NCI-H1694 treated with DMSO at 0.1 percent for 48 hours (cell line): ENCODE results near the gene MAP3K6.

ENCODE experiments used
- DNase-seq: peaks from one replicate; lab custom pipeline; 2025; lab: John Stamatoyannopoulos, UW

The MAP3K6 gene

DNA sequence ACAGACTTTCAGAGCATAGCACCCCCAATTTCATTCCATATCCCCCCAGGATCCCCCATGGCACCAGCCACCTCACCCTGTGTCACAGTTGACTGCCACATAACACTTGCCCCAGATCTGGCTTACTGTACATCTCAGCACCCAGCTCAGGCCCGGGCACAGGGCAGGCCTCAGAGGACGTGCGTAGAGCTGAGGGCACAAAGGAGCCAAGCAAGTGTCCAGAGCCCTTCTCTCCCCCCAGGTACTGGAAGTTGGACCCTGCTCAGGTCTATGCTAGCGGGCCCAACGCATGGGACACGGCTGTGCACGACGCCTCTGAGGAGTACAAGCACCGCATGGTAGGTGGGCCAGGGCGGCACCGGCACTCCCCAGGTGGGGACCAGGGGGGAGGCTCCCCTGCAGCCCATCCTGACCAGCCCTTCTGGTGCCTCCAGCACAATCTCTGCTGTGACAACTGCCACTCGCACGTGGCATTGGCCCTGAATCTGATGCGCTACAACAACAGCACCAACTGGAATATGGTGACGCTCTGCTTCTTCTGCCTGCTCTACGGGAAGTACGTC lies 33.0 kb downstream of the MAP3K6 start:
- no peak for DNase-seq

DNA sequence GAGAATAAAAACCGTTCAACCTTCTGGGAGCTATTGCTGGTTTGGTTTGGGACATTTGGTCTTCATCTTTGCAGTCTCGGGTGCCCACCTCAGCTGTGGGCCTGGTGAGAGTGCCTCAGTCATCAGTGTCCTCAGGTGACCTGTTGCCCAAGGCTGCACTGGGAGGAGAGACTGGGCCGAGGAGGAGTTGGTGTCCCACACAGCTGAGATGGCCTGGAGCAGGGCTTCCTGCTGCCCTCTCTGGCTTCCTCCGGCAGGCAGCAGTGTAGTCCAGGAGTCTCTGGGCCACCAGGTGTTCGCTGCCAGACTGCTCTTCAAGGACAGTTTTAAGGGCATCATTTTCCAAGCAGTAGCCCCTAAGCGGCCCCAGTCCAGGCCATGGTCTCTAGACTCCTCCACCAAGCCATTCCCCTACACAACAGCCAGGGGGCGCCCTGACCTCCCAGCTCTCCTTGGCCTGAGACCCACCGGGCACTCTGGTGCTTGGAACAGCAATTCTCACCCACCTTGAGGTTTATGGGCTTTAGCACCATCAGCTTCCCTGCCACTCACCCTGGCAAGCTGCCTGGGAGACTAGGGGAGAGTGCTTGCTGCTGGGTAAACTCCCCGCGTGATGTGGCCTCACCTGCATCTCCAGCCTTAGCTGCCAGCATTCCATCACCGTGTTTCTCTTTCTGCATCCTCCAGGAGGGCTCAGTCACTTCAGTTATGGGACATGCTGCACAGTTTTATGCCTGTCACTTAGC lies 34.1 kb downstream of the MAP3K6 start:
- no peak for DNase-seq

DNA sequence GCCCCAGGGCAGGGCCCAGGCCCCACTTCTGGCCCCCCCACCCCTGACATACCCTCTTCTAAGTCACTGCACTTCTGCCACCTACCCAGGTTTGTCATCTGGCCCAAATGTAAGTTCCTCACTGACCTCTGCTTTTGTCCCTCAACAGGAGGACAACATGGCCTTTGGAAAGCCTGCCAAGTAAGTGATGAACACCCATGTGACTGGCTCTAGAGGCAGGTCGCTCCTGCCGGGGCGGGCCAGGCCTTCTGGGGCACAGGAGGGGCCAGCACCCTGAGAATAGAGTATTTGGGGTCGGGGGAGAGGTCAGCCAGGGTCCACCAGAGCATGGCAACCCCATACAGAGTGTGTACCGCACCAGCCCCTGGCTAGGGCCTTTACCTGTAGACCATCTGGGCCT lies 34.8 kb downstream of the MAP3K6 start:
- no peak for DNase-seq

DNA sequence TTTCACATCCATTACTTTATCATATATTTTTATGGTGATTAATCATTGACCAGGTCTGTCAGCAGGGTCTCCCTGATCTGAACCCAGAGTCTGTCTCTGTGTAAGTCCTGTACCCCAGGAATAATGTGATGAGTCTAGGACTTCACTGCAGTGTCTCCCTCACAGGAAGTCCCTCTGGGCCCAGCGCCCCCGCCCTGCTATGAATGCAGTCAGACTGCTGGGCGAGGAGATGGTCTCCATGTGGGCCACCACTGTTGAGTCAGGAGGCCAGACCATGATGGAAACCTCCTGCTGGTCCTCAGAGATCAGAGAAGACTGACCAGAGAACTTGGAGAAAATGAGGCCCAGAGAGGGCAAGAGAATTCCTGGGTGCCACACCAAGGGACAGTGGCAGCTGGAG lies 35.3 kb downstream of the MAP3K6 start:
- no peak for DNase-seq

DNA sequence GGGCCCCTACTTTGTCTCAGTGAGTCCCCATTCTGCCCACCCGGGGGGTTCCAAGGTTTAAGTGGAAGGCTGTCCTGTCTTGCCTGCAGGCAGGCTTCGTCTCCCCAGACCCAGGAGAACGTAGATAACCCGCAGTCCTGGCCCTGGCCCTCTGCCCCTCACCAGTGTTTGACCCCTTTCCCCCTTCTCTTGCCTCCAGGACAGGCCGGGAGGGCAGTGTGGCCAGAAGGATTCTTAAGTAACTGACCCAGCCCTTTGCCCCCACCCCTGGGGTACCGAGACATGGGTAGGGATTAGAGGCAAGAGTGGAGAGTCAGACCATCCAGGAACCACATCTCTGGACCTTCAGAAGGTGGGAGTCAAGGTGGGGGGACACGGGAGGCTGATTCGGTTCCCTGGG lies 36.0 kb downstream of the MAP3K6 start:
- no peak for DNase-seq

DNA sequence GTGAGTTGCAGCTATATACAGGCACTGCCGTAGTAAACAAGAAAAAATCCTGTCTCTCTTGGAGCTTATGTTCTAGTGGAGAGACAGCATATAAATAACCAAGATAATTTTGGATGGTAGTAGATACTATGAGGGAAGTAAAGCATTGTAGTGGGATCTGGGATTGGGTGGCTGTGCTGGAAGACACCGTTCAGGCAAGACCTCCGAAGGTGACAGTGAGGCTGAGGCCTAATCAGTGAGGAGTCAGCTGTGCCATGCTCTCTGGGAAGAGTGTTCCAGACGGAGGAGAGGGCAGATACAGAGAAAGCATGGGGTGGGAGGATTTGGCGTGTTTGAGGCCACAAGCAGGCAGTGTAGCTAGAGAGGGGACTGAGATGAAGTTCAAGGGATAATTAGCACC lies 38.8 kb downstream of the MAP3K6 start:
- DNase-seq = no peak

DNA sequence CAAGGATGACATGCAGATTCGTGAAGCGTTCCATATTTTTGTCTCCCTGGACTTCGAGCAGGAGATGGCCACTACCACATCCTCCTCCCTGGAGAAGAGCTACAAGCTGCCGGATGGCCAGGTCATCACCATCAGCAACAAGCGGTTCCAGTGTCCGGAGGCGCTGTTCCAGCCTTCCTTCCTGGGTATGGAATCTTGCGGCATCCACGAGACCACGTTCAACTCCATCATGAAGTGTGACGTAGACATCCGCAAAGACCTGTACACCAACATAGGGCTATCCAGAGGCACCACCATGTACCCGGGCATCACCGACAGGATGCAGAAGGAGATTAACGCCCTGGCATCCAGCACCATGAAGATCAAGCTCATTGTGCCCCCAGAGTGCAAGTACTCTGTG lies 41.5 kb downstream of the MAP3K6 start:
- no peak for DNase-seq

DNA sequence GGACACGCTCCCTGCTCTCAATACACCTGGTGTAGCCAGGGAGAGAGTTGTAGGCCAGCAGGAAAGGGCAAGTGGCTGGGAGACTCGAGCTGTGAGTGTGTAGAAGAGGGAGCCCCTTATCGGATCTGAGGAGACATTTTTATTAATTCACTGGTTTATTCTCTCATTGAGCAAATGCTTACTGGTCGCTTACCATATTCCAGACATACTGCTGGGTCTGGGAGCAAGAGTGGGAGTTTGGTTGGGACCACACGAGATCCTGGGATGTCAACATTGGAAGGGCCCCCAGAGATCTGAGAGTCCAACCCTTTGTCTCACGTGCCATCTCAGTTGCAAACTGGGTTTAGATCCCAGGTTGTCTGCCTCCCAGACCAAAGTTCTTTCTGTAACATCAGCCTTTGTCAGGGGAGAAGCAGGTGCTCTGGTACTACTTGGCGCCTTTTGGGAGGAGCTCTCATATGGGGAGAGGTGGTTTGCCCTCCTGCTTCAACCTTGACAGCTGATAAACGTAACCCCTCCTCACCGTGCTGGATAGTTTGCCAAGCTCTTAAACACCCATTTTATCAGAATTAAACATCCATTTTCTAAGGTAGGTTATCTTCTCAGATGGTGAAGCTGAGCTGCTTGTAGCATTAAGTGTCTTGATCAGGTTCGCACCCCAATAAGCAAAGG lies 44.1 kb downstream of the MAP3K6 start:
- no peak for DNase-seq

DNA sequence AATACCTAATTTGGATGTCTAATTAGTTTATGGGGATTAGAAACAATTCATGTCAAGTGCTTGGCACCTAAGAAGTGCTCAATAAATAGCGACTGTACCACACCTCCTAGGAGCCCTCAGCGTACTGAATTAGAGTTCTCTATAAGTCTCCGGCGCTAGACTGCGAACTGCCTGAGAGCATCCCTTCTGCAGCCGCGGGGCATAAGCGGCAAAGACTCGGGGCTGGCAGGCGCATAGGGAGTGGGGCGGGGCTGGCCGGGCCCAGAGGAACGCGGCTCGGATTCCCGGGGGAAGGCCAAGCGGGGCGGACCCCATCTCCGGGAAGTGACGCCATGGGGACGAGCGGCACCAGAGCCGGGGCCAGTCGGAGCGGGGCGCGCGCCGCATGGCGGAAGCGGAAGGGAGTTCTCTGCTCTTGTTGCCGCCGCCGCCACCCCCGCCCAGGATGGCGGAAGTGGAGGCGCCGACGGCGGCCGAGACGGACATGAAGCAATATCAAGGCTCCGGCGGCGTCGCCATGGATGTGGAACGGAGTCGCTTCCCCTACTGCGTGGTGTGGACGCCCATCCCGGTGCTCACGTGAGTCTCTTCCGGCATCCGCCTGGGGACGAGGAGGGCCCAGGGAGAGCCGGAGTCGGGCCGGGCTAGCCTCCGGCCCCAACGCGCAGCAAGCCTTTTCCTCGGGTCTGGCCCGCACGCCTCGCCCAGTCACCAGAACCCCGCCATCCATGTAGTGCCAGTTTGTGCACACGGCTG lies 44.8 kb downstream of the MAP3K6 start, which contains the start of gene TMEM222:
TMEM222 (plus strand) TSS at position 351 of the 756 bp plus-strand sequence; CDS start at position 386, 35 bp downstream.
- DNase-seq = peak; percentile 84

DNA sequence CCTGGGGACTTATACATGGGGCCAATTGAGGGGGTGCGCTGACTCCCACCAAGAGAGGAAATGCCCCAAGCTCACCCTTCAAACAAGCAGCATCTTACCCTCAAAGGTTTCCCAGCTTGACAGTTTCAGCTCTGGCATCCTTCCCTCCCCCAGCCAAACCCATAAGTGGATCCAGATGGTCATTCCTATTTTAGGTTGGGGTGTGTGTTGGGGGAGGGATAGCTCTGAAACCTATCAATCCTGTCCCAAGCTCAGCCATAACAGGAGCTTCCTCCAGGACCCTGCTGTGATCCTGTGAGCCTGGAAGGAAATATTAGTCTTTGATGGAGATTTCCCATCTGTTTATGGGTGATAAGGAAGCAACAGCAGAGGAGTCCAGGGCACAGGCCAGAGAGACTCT lies 48.2 kb downstream of the MAP3K6 start:
- no peak for DNase-seq

DNA sequence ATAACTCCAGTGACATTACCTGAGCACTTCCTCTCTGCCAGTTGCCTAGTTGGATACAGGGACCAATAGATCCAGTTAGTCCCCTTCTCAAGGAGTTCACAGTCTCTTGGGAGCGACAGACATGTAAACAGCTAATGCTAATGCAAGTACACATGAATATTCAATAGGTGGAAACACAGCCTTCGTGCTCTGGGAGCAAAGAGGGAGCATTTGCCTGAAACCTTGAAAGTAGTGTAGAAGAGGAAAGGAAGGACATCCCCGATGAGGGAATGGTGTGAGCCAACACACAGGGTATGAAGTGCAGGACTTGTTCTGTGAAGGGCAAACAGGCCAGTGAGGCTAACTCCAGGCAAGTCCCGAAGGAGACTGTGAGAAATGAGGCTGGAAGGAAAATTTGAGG lies 48.6 kb downstream of the MAP3K6 start:
- DNase-seq = no peak

DNA sequence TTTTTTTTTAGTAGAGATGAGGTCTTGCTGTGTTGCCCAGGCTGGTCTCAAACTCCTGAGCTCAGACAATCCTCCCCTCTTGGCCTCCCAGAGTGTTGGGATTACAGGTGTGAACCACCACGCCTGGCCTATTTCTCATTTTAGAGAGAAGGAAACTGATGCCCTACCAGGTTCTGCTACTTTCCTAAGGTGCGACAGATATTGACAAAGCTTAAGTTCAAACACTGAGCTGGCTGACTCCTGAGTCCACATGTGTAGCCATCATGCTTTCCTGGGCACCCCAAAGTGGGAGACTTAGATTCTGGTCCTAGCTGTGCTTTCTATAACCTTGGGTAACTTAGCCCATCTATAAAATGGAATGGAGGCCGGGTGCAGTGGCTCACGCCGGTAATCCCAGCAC lies 49.9 kb downstream of the MAP3K6 start:
- no peak for DNase-seq

DNA sequence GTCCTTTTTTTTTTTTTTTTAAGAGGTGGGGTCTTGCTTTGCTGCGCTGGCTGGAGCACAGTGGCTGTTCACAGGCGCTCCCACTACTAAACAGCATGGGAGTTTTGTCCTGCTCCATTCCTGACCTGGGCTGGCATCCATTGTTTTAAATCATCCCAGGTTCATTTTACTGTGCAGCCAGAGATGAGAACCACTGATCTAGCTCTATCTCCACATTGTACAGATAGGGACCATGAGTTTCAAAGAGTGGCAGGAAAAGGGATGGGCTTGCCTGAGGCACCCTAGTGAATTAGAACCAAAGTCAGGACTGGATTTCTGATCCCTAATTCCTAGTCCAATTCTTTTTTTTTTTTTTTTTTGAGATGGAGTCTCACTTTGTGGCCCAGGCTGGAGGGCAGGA lies 52.0 kb downstream of the MAP3K6 start:
- no peak for DNase-seq

DNA sequence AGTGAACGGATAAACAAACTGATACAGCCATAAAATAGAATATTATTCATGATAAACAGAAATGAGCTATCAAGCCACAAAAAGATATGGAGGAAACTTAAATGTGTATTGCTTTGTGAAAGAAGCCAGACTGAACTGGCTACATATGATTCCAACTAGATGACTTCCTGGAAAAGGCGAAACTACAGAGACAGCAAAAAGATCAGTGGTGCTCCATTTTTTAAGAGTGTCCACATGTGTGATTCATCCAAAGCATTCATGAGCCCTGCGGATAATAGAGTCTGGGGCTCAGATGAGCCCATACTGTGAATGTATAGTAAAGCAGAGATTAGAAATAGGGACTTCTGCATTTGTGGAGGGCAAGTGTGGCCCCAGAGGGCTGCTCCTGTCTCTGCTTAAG lies 52.6 kb downstream of the MAP3K6 start:
- no peak for DNase-seq

DNA sequence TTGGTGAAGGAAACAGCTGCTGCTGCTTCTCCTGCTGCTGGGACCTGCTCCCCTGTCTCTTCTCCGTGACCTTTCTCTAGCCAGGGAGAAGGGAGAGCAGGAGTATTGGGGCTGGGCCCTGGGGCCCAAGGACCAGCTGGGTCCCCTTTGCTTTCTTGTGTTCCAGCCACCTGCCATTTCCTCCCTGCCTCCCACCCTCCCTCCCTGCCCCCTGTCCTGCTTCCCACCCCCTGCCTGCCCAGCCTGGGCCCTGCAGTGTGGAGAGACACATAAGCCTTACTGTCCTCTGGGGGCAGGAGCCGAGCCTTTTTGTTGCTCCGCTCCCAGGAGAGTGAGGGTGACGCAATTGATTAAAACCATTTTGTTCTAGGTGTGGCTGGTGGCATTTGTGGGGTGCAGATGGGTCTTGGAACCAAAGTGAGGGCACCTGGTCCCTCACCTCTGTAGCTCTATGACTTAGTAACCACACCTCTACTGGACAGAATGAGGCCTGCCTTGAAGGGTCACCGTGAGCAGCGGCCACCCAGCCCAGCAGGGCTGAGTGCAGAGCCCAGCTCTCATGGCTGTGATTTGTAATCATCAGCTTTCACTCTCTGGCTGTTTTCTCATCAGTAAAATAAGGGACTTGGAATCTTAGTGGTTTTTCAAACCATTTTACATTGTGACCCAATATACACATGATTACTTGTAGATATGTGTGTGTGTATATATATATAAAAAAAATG lies 58.7 kb downstream of the MAP3K6 start:
- no peak for DNase-seq

DNA sequence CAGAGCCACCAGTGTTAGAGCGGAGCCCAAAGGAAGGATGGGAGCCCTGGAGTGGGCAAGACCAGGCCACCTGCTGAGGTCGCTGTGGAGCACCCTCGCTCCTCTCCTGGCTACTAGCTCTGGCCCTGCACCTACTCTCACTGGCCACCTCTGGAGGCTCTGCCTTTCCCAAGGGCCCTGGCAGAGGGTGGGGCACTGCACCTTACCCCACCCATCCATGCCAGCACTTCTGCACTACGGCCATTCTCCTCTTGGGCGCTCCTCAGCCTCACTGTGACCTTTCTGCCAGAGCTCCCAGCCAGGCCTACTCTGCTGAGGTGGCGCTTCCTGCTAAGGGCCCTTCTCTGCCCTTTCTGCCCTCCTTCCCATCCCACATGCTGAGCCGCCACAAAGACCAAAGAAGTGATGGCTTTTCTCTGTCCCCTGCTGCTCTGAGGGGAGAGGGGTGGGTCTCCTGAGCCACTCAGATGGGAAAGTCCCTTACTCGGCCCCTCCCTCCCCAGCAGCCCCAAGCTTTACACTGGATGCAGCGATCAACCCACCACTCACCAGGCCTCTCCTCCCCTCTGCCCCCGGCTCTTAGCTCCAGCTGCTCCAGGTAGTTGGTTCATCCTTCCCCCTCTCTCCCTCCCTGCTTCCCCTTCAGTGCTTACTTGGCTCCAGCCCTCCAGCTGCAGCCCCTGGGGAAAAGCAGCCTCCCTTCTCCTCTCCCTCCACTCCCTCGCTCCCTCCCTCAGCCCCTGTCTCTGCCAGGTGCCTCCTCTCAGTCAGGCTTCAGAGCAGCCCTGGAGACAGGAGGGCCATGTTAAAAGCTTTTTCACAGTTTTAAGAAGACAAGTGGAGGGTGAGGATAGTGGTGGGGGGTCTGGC lies 59.6 kb downstream of the MAP3K6 start:
- no peak for DNase-seq

DNA sequence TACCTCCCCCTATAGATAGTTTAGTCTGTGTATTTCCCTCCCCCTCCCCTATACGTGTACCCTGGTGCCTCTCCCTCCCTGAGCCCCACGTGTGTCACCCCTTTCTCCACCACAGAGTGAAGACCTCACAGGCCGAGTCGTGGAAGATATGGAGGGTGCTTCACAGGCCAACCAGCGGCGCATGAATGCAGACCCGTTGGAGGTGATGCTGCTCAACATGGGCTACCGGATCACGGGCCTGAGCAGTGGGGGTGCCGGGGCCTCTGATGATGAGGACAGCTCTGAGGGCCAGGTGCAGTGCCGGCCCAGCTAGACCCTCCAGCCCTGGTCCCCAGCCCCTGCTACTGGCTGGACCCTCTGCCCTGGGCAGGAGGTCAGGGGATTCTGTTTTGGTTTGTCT lies 60.7 kb downstream of the MAP3K6 start:
- DNase-seq = no peak
